Skeletal muscle tissue (tissue), 4 donors: ENCODE measurements around the gene UGT3A2. TPM values are rescaled to one million over a fixed set of nuclear protein-coding genes. Genes with fewer than 3 reads are reported as not detected.
"Not testable (repeated sequence)": the region's sequence is repeated elsewhere in the genome, so short reads cannot be mapped to it uniquely, and the experiment has no call there.

Experiments
- H3K27ac ChIP-seq: one replicate; pipeline ENCODE4 v1.7.0; 2013; ENCODE audit warnings: mild to moderate bottlenecking, low read depth, low read length, inconsistent platforms
- H3K27me3 ChIP-seq, 3 donors: one replicate each; pipeline ENCODE4 v1.7.0; 2013; ENCODE audit warnings: low read length in 3 of 3; ENCODE audit not compliant: control insufficient read depth in 3 of 3, insufficient read depth in 3 of 3
- H3K36me3 ChIP-seq, 3 donors: one replicate each; pipeline ENCODE4 v1.7.0; 2013; ENCODE audit warnings: low read length in 3 of 3; ENCODE audit not compliant: control insufficient read depth in 3 of 3, insufficient read depth in 3 of 3
- H3K4me1 ChIP-seq, 3 donors: one replicate each; pipeline ENCODE4 v1.7.0; 2013; ENCODE audit warnings: low read length in 3 of 3, mild to moderate bottlenecking in 3 of 3; ENCODE audit not compliant: control insufficient read depth in 3 of 3, insufficient read depth in 3 of 3
- H3K4me3 ChIP-seq, 3 donors: one replicate each; pipeline ENCODE4 v1.7.0; 2013; ENCODE audit warnings: low read length in 3 of 3
- H3K9ac ChIP-seq, 3 donors: one replicate each; pipeline ENCODE4 v1.7.0; 2013; ENCODE audit warnings: low read length in 3 of 3, mild to moderate bottlenecking in 3 of 3, moderate library complexity in 2 of 3, low read depth in 1 of 3
- H3K9me3 ChIP-seq, 3 donors: one replicate each; pipeline ENCODE4 v1.7.0; 2013; ENCODE audit warnings: low read length in 3 of 3; ENCODE audit not compliant: control insufficient read depth in 3 of 3
- total RNA-seq: library from RNA; depleted of rRNA; stranded (reverse); fragments of >200 nt; gene quantifications from one replicate; pipeline ENCODE4 v1.2.3, GENCODE V29; 2014
- donor health status: Osteomylitis.

Gene UGT3A2
- total RNA-seq, 1 donor from 2014 or later: under 0.01 TPM

DNA sequence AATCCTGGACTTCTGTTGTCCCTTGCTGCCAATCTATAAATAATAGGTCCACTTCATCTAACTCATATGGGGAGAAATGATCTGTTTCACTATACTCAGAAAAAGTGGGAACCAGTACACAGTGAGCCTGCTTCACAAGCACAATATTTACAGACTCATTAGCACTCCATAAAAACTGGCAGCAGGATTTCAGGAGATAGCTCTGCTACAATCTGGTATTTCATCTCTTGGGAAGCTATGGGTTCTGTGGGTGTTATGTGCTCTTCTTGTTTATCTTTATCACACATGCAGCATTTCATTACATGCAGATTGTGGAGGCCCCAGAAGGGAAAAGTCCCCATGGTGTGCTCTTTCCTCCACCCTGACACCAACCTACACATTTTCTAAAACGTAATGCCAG is 33.2 kb downstream of the UGT3A2 start:
- Histone ChIP-seq H3K4me1 (no peaks in the 10 kb centered on the region), H3K9me3 (no peaks in the 10 kb centered on the region), H3K36me3 (no peaks in the 10 kb centered on the region), H3K4me3 (no peak overlapping the region), H3K9ac (no peak overlapping the region), H3K27me3 (no peaks in the 10 kb centered on the region), H3K27ac (no peak overlapping the region)

DNA sequence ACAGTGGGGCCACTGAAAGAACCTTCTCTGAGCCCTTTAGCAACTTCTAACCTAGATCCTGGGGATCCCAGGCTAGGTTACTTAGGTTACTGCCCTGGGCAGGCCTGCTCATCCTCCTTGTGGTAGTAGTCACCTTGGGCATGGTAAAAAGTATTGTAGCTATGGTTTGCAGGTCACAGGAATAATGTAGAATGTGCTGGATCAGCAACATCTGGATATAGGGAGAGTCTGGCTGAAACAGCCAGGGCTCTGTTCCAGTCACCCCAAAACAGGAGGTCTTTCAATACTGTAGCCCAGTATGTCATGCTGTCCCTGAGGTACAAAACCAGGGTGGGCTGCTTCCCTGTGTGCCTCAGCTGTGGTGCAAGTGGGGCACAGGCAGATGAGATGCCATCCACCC is 33.6 kb downstream of the UGT3A2 start:
- Histone ChIP-seq H3K27me3 (no peaks in the 10 kb centered on the region), H3K27ac (no peak overlapping the region), H3K9ac (no peak overlapping the region), H3K9me3 (no peaks in the 10 kb centered on the region), H3K36me3 (no peaks in the 10 kb centered on the region), H3K4me1 (no peaks in the 10 kb centered on the region), H3K4me3 (no peak overlapping the region)

DNA sequence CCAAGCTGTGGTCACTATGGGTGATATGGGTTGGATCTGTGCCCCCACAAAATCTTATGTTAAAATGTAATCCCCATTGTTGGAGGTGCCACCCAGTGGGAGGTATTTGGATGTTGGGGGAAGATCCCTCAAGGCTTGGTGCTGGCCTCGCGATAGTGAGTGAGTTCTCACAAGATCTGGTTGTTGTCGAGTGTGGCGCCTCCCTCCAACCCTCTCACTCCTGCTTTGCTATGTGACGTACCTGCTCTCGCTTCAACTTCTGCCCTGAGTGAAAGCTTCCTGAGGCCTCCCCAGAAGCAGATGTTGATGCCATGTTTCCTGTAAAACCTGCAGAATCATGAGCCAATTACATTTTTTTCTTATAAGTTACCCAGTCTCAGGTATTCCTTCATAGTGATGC is 35.5 kb downstream of the UGT3A2 start:
- Histone ChIP-seq H3K4me3 (no peak overlapping the region), H3K9ac (no peak overlapping the region), H3K9me3 (no peaks in the 10 kb centered on the region), H3K27ac (no peak overlapping the region), H3K27me3 (no peaks in the 10 kb centered on the region), H3K4me1 (no peaks in the 10 kb centered on the region), H3K36me3 (no peaks in the 10 kb centered on the region)

DNA sequence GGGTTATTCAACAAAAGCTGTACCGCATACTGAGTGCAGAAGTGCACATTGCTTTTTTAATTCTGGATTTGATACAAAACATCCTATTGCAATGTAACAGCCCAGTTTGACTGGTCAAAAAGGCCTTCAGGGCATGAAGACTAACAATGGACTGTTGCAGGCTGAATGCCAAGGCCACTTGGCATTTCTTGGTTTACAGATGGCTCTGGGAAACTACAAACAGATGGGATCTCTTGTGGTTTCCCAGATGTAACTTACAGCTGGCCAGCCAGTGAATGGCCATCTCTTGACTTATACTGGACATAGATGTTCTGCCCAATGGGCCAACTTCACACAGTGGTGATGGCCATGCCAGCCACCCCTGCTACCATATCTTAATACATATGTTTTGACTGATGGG is 36.8 kb downstream of the UGT3A2 start:
- no peaks in the 10 kb centered on the region for H3K4me1 ChIP-seq
- H3K27me3 ChIP-seq: no peaks in the 10 kb centered on the region
- no peak overlapping the region for H3K27ac ChIP-seq
- H3K9me3 ChIP-seq: no peaks in the 10 kb centered on the region
- H3K36me3 ChIP-seq: no peaks in the 10 kb centered on the region
- H3K4me3 ChIP-seq: no peak overlapping the region
- H3K9ac ChIP-seq: no peak overlapping the region

DNA sequence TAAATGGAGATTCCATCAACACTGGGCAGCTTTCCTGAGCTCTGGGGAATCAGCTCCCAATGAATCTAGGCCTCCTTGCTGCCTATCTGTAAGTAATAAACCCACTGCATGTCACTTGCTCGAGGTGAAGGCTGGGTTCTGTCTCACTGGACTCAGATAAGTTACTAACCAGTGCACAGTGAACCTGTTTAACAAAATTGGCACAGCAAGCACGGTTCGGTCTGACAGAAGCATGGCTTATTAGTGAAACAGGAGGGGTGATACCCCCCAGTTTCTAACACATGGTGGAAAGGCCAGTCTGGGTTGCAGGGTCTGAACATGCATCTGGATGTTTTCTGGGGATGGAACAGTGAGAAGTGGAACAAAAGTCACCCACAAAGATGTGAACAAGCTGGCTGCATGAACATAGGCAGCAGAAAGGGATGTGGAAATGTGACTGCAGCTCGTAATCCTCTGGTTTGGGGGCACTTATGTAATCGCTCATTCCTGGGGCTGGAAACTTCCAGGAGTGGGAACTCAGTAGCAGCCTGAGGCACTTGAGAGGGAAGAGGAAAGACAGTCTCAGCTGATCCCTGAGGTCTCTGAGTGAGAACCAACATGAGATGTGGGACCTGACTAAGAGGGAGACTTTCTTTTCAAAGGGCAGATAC is 37.7 kb downstream of the UGT3A2 start:
- Histone ChIP-seq H3K4me3 (no peak overlapping the region), H3K27me3 (no peaks in the 10 kb centered on the region), H3K9me3 (no peaks in the 10 kb centered on the region), H3K27ac (no peak overlapping the region), H3K36me3 (no peaks in the 10 kb centered on the region), H3K4me1 (no peaks in the 10 kb centered on the region), H3K9ac (no peak overlapping the region)

DNA sequence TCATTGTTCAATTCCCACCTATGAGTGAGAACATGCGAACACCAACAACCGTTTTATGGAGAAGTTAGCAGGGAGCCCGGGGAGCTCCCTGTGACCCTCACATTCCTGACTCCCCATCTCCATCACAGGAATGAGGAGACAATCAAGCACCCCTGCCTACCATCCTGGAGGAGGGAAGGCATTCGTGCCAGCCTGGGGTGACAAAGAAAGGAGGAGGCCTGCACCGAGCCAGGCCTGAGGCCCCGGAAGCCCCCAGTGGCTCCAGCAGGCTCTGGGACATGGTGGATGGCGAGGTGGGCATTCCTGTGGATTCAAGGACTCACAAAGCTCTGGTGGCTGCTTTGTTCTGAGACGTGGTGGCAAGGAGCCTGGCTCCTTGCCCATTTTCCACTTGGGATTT is 39.0 kb downstream of the UGT3A2 start:
- Histone ChIP-seq H3K9me3 (no peaks in the 10 kb centered on the region), H3K4me1 (no peaks in the 10 kb centered on the region), H3K4me3 (no peak overlapping the region), H3K9ac (no peak overlapping the region), H3K27ac (no peak overlapping the region), H3K27me3 (no peaks in the 10 kb centered on the region), H3K36me3 (no peaks in the 10 kb centered on the region)

DNA sequence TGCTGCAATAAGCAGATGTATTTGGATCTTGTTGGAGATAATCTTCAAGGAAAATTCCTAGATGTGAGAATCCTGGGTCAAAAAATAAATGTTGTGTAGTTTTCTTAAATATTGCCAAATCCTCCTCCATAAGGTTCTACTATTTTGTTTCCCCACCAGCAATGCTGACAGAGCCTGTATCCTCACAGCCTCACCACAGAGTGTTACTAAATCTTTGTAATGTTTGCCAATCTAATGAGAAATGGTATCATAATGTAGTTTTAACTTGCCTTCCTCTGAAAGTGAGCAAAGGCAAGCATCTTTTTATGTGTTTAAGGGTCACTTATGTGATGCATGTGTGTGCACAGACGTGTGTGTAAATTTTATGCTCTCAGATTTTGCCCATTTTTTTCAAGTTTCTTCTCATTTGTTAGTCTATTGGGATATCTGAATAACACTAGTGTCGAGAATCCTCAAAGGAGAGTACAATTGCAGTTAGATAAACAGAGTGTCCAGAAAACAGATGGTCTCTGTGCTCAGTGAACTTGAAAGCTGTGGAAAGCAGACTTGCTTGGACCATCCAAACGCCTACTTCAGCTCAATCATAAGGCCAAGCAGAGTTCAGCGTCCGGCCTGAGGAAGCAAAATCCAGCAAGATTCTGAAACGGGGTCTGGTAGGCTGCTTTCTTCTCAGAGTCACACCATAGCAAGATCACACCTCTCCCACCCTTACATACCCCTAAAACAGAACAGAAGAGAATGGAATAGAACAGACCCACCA is 39.8 kb downstream of the UGT3A2 start:
- Histone ChIP-seq H3K4me1 (no peaks in the 10 kb centered on the region), H3K27ac (no peak overlapping the region), H3K27me3 (no peaks in the 10 kb centered on the region), H3K9me3 (no peaks in the 10 kb centered on the region), H3K9ac (no peak overlapping the region), H3K4me3 (no peak overlapping the region), H3K36me3 (no peaks in the 10 kb centered on the region)

DNA sequence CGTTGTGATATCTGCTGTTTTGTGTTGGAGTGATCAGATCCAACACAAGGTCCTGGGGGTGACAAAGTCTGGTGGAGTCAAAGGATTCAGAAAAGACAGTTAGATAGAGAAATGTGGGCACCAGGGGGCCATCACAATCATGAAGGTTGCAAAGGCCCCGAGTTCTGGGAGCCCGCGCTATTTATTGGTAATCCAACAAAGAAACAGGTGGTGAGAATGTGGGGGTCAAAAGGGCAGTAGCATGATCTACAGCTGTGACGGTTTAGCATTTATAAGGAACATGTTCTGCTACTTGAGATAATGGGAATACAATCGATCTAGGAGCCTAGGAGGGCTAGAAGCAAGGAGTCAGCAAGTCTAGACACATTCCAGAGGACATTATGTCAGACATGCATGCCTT is 44.4 kb downstream of the UGT3A2 start:
- not testable (repeated sequence) for H3K9ac ChIP-seq, H3K9me3 ChIP-seq, H3K27ac ChIP-seq, H3K4me1 ChIP-seq, H3K4me3 ChIP-seq, H3K27me3 ChIP-seq, H3K36me3 ChIP-seq

DNA sequence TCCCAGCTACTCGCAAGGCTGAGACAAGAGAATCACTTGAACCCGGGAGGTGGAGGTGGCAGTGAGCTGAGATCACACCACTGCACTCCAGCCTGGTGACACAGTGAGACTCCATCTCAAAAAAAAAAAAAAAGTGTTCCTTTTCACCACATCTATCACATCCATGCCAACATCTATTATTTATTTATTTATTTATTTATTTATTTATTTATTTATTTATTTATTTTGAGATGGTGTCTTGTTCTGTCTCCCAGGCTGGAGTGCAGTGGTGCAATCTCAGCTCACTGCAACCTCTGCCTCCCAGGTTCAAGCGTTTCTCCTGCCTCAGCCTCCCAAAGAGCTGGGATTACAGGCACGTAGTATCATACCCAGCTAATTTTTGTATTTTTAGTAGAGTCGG is 47.1 kb downstream of the UGT3A2 start:
- not testable (repeated sequence) for H3K9me3 ChIP-seq, H3K36me3 ChIP-seq, H3K27me3 ChIP-seq, H3K4me3 ChIP-seq, H3K27ac ChIP-seq, H3K9ac ChIP-seq
- H3K4me1 ChIP-seq: peaks cover 5 to 11% (median 10%) of the 10 kb centered on the region in 3 donors

DNA sequence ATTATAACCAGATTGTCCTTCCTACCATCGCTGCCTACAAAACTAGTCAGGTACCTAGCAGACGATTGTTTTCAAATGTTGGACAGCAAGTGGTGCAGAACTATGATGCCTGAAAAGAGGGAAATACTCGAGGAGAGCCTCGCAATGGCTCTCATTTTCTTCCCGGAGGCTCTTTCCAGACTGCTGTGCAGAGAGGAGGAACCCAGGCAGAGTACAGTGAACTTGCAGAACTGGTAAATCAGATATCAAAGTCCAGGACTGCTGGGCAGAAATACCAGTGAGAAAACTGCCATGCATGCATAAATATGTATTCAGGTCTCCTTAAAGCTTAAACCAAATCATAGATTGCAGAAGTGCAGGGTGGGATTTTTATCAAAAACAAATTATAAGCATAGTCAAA is 49.1 kb downstream of the UGT3A2 start:
- H3K27me3 ChIP-seq: no peaks in the 10 kb centered on the region
- no peak overlapping the region for H3K4me3 ChIP-seq
- peaks cover 5 to 11% (median 10%) of the 10 kb centered on the region in 3 donors for H3K4me1 ChIP-seq
- H3K27ac ChIP-seq: peak overlapping the region; percentile 6
- peaks cover 0 to 7% (median 2%) of the 10 kb centered on the region in 3 donors for H3K9me3 ChIP-seq
- no peak overlapping the region for H3K9ac ChIP-seq
- H3K36me3 ChIP-seq: no peaks in the 10 kb centered on the region
